GM12878 (cell line): Measurements from ENCODE around the gene SEMA3C. TPM values are rescaled to one million over a fixed set of nuclear protein-coding genes. Genes with fewer than 3 reads are reported as not detected.

Experiments
- ATAC-seq: fragments of 200-7000 bp; cut with Tn5 transposase; 3 replicates; pipeline ENCODE4 v1.9.1; 2020; ENCODE audit warnings: mild to moderate bottlenecking, moderate library complexity
- BruUV-seq: library from RNA; stranded (reverse); fragments of 400-500 nt; replicated peaks from 2 replicates; lab custom pipeline; 2021; lab: Mats Ljungman, UMichigan
- CTCF ChIA-PET: fragments of 300-600 bp; sonication (Branson Sonifier 250); formaldehyde crosslinking; extraction: SDS; loops from one replicate; lab custom pipeline; 2021; ENCODE audit warnings: inconsistent platforms; lab: Yijun Ruan, JAX
- POLR2A ChIA-PET: fragments of 350-600 bp; formaldehyde crosslinking; extraction: SDS; loops from one replicate; lab custom pipeline; 2021; ENCODE audit warnings: inconsistent platforms; lab: Charles Lee
- RAD21 ChIA-PET: fragments of 300-600 bp; sonication (Branson Sonifier 250); formaldehyde crosslinking; loops from one replicate; lab custom pipeline; 2023; ENCODE audit warnings: antibody characterized with exemption; ENCODE audit not compliant: unreplicated experiment; lab: Charles Lee
- SMC1A ChIA-PET: fragments of 300-600 bp; sonication (Branson Sonifier 250); formaldehyde crosslinking; loops from one replicate; lab custom pipeline; 2023; ENCODE audit not compliant: unreplicated experiment, uncharacterized antibody; lab: Charles Lee
- DNase-seq: peaks from one replicate; pipeline ENCODE4 v3.0.0-alpha.2; 2011; ENCODE audit warnings: low read depth, low spot score
- FAIRE-seq: peaks from 3 replicates; lab custom pipeline; 2011; peaks lifted over from hg19 to GRCh38; lab: Jason Lieb, UNC
- H2AFZ ChIP-seq: 2 replicates; pipeline ENCODE4 v1.6.0; 2011; ENCODE audit warnings: low read depth, low read length, control low read depth; ENCODE audit not compliant: control insufficient read depth
- H3K27ac ChIP-seq: 2 replicates; pipeline ENCODE4 v1.5.1; 2011; ENCODE audit warnings: control low read depth; ENCODE audit not compliant: control insufficient read depth, insufficient read depth
- H3K27me3 ChIP-seq, 2 experiments: replicated peaks in 1 of 2; 2 replicates each; pipeline versions ENCODE4 v1.6.0 to v1.6.1; 2011; ENCODE audit warnings: low read length in 1 of 2; ENCODE audit not compliant: control insufficient read depth in 2 of 2, insufficient read depth in 2 of 2
- H3K36me3 ChIP-seq, 2 experiments: 2 replicates each; pipeline ENCODE4 v1.5.1; 2011; ENCODE audit warnings: low read length in 1 of 2; ENCODE audit not compliant: control insufficient read depth in 2 of 2, insufficient read depth in 2 of 2
- H3K4me1 ChIP-seq: 2 replicates; pipeline ENCODE4 v1.6.1; 2011; ENCODE audit warnings: mild to moderate bottlenecking, low read length, moderate library complexity, mixed read lengths; ENCODE audit not compliant: control insufficient read depth, insufficient read depth
- H3K4me2 ChIP-seq: 2 replicates; pipeline ENCODE4 v1.6.0; 2011; ENCODE audit warnings: control low read depth; ENCODE audit not compliant: control insufficient read depth, insufficient read depth
- H3K4me3 ChIP-seq: fragments of 200-600 bp; sonication (generic); 2 replicates; pipeline ENCODE4 v1.5.1; 2016
- H3K79me2 ChIP-seq: 2 replicates; pipeline ENCODE4 v1.6.0; 2011; ENCODE audit warnings: low read length; ENCODE audit not compliant: control insufficient read depth, insufficient read depth
- H3K9ac ChIP-seq: 2 replicates; pipeline ENCODE4 v1.8.0; 2011; ENCODE audit warnings: low read length, control low read depth, mixed read lengths; ENCODE audit not compliant: control insufficient read depth, insufficient read depth
- H3K9me3 ChIP-seq: replicated peaks from 3 replicates; pipeline ENCODE4 v1.5.1; 2011; ENCODE audit warnings: mild to moderate bottlenecking, low read length; ENCODE audit not compliant: control insufficient read depth, insufficient read depth
- H4K20me1 ChIP-seq: 2 replicates; pipeline ENCODE4 v1.6.0; 2011; ENCODE audit not compliant: control insufficient read depth, insufficient read depth
- ATF2 ChIP-seq: IDR thresholded peaks from 2 replicates; pipeline ENCODE4 v1.6.1; 2012; ENCODE audit warnings: low read length, inconsistent platforms
- MLLT1 ChIP-seq: fragments of 450-650 bp; IDR thresholded peaks from 2 replicates; pipeline ENCODE4 v1.6.1; 2016; ENCODE audit warnings: mild to moderate bottlenecking
- NRF1 ChIP-seq: conservative IDR thresholded peaks from 2 replicates; pipeline ENCODE4 v1.6.1; 2011; ENCODE audit warnings: mild to moderate bottlenecking, low read depth, low read length, improper control_type of control experiment
- RUNX3 ChIP-seq: IDR thresholded peaks from 2 replicates; pipeline ENCODE4 v1.6.1; 2012; ENCODE audit warnings: low read length, inconsistent platforms
- SMC3 ChIP-seq: IDR thresholded peaks from 2 replicates; pipeline ENCODE4 v1.6.1; 2011; ENCODE audit warnings: low read length, improper control_type of control experiment, borderline replicate concordance
- ZBTB11 ChIP-seq: fragments of 450-650 bp; formaldehyde crosslinking; IDR thresholded peaks from 2 replicates; pipeline ENCODE4 v1.5.0; 2022; ENCODE audit warnings: mild to moderate bottlenecking, missing genetic modification characterization
- ZNF24 ChIP-seq: fragments of 450-650 bp; IDR thresholded peaks from 2 replicates; pipeline ENCODE4 v1.6.1; 2017; ENCODE audit warnings: antibody characterized with exemption, mild to moderate bottlenecking
- ZNF622 ChIP-seq: fragments of 450-650 bp; IDR thresholded peaks from 2 replicates; pipeline ENCODE4 v1.6.1; 2017; ENCODE audit warnings: mild to moderate bottlenecking, inconsistent platforms
- WGBS: methylation state at CpG from one replicate; pipeline ENCODE4 v1.1.6; 2016; ENCODE audit warnings: low lambda C conversion rate; ENCODE audit not compliant: insufficient replicate concordance, insufficient coverage; ENCODE audit errors: missing lambda C conversion rate; 5-methylcytosine and 5-hydroxymethylcytosine counted together
- in situ Hi-C: fragments of 300-500 bp; cut with MboI; formaldehyde crosslinking; loops from 9 replicates; pipeline ENCODE4 v1.14.3; 2018; ENCODE audit warnings: mixed read lengths
- intact Hi-C: fragments of 100-400 bp; cut with micrococcal nuclease; formaldehyde crosslinking; loops from one replicate; pipeline ENCODE4 v1.14.2; 2022; ENCODE audit not compliant: unreplicated experiment
- polyA plus RNA-seq, 11 experiments: library from polyadenylated mRNA; depleted of rRNA in 4 of 11; unstranded in 6 of 11; stranded (reverse) in 5 of 11; fragments of >200 nt; fragmentation: Nextera tagmentation in 4 of 11; fragmentation: Illumina TruSeq in 1 of 11; extraction: Ambion mirVana in 4 of 11; extraction: Trizol in 1 of 11; gene quantifications; 1 replicate in 1 of 11; 2 replicates in 10 of 11; pipeline versions ENCODE4 v1.2.1 to v1.2.3, GENCODE V29; 2011 to 2016; ENCODE audit warnings: inconsistent platforms in 2 of 11, missing spikeins in 2 of 11, low read depth in 1 of 11
- total RNA-seq, 4 experiments: library from RNA; depleted of rRNA in 3 of 4; stranded (reverse); fragments of >200 nt in 3 of 4; fragmentation: Illumina TruSeq in 1 of 4; extraction: Trizol in 1 of 4; gene quantifications; 2 replicates each; pipeline versions ENCODE4 v1.2.1 to v1.2.3, GENCODE V29; 2013 to 2021

Gene SEMA3C
- total and polyA plus RNA-seq, 10 of the 15 experiments (the other 5 are each of a cell fraction or from before 2014, with no cell fraction given) = 0.01 to 0.41 (median 0.11) TPM; not detected in 6

GRCh38 chr7:80804589-80804988, 114.3 kb downstream of the SEMA3C start:
- no peaks in the 10 kb centered on the region for H3K27me3 ChIP-seq
- ChIA-PET RAD21 (no interaction called here), POLR2A (no interaction called here), CTCF (no interaction called here), SMC1A (interaction anchor here (0.6 kb wide), 1 partner anchor 80 kb away, joined by 3 read pairs; no protein-coding TSS in a partner anchor)
- H3K4me1 ChIP-seq = no peaks in the 10 kb centered on the region
- no peaks in the 10 kb centered on the region for H4K20me1 ChIP-seq
- no peak for ATAC-seq
- no peak for TF ChIP-seq NRF1
- no peak for TF ChIP-seq ZNF24
- TF ChIP-seq RUNX3 = no peak
- no peak for TF ChIP-seq SMC3
- no peak for TF ChIP-seq ZBTB11
- TF ChIP-seq ATF2 = no peak
- TF ChIP-seq ZNF622 = no peak
- no peak for TF ChIP-seq MLLT1
- BruUV-seq = no TSS peak
- no peaks in the 10 kb centered on the region for H3K36me3 ChIP-seq
- in situ Hi-C loops (no loop called here), intact Hi-C loops (no loop called here)
- H3K9ac ChIP-seq = no peak overlapping the region
- no peaks in the 10 kb centered on the region for H3K79me2 ChIP-seq
- H3K4me2 ChIP-seq = no peak overlapping the region
- no peak overlapping the region for H3K27ac ChIP-seq
- no peak for FAIRE-seq
- WGBS = under 1% methylated on average over 4 of the region's 4 CpGs
- H3K4me3 ChIP-seq = no peak overlapping the region
- no peak overlapping the region for H2AFZ ChIP-seq
- H3K9me3 ChIP-seq = no peaks in the 10 kb centered on the region
- no peak for DNase-seq
